Activated T-helper 2 cell treated with anti-CD3 and anti-CD28 coated beads, Interferon-gamma antibody, Interleukin-2, Interleukin-4, amounts not matched to agents 10 μg/mL and 5 μg/mL and 100 μg/mL, durations not matched to agents 14 hours and 24 hours and 36 hours (primary cell): ENCODE results near the gene RIN1. TPM values are rescaled to one million over a fixed set of nuclear protein-coding genes. Genes with fewer than 3 reads are reported as not detected.
A peak's percentile ranks its signal among the peaks of the same experiment; 100 is the strongest.

Experiments used
- DNase-seq: peaks from one replicate; pipeline ENCODE4 v3.0.0; 2021; ENCODE audit warnings: low spot score
- H3K27ac Mint-ChIP-seq: one replicate; pipeline ENCODE4 v1.8.0; 2021; ENCODE audit warnings: mixed read lengths
- H3K27me3 Mint-ChIP-seq: one replicate; pipeline ENCODE4 v1.8.0; 2021; ENCODE audit warnings: low read depth, mixed read lengths
- H3K36me3 Mint-ChIP-seq: one replicate; pipeline ENCODE4 v1.8.0; 2021; ENCODE audit warnings: low read depth, mixed read lengths
- H3K4me1 Mint-ChIP-seq: one replicate; pipeline ENCODE4 v1.8.0; 2021; ENCODE audit warnings: low read depth, mixed read lengths
- H3K4me3 Mint-ChIP-seq: one replicate; pipeline ENCODE4 v1.8.0; 2021; ENCODE audit warnings: low read depth, mild to moderate bottlenecking, moderate library complexity, mixed read lengths
- H3K9me3 Mint-ChIP-seq: one replicate; pipeline ENCODE4 v1.8.0; 2021; ENCODE audit warnings: mixed read lengths
- intact Hi-C: fragments of 100-400 bp; cut with micrococcal nuclease; formaldehyde crosslinking; loops from one replicate; pipeline ENCODE4 v1.15.1; 2023
- total RNA-seq: library from RNA; stranded (reverse); gene quantifications from 2 replicates; pipeline ENCODE4 v1.2.3, GENCODE V29; 2022

RIN1 gene
- total RNA-seq, 1 donor from 2014 or later: 1.5 TPM

GRCh38 chr11:66335531-66336233 lies 552 bp downstream of the RIN1 start:
- Mint-ChIP-seq H3K4me1 (peaks cover 16% of the 10 kb centered on the region), H3K27ac (no peak overlapping the region), H3K36me3 (peaks cover 23% of the 10 kb centered on the region), H3K4me3 (no peak overlapping the region), H3K27me3 (peaks cover 1% of the 10 kb centered on the region), H3K9me3 (no peaks in the 10 kb centered on the region)
- no peak for DNase-seq
- intact Hi-C loops: no loop called here

DNA sequence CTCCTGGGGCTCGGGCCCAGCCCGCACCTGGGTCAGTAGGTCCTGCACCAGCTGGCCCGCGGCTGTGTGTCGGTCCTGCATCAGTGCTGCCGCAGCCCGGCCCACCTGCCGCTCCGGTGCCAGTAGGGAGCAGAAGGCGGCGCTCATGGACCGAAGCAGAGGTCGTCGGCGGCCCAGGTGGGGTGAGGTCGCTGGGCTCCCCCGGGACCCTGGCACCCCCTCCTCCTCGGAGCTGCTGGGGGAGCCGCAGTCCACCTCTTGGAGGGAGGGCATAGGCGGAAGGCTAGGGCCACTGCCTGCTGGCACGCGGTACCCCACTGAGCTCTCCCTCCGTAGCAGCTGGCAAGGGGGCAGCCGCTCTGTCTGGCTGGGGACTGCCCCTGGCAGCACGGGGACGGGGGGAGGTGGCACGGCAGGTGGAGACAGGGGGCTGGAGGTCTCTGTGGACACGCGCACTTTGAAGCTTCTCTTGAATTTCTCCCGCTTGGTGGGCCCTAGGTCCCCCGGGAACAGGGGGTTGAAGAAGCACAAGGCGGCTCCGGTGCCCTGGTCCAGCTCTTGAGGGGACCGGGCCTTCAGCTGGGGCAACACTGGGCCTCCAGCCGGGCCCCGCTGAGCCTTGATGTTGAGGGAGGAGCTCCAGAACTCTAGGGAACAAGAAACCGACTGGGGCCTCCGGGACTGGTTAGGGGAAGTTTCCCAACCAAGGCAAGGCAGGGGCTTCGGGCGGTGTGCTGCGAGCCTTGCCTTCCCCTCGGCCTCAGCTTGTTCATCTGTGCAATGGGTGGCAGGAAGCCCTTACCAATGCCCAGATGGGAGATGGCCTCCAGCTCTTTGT lies 1.4 kb downstream of the RIN1 start:
- intact Hi-C loops: no loop called here

DNA sequence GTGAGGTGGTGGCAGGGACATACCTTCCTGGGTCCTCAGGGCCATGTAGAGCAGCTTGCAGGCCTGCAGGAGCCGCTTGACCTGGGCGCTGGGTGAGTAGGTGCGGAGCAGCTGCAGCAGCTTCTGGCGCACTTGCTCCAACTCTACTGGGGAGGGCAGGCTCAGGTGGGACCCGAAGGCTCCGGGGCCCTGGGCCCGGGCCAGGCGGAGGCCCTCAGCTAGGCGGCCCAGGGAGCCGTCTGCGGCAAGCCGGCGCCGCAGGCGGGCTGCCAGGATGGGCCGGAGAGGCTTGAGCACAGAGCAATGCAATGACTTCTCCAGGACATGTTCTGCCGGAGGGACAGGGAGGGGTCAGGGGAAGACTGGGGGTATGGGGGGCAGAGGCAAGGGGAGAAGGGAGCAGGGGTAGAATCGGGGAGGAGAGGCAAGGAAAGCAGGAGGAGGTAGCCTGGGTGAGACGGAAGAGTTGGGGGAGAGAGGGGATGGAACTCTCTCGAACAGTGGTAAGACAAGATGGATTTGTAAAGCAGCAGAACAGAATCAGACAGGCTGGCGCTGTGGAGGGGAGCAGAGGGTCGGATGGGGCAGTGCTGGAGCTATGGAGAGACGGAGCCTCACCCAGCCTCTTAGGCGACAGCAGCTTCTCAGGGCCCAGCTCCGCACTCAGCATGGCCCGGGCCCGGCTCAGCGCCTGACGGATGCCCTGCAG lies 2.2 kb downstream of the RIN1 start:
- Mint-ChIP-seq H3K27ac (no peak overlapping the region), H3K27me3 (peaks cover 1% of the 10 kb centered on the region), H3K4me1 (peaks cover 16% of the 10 kb centered on the region), H3K4me3 (no peak overlapping the region), H3K9me3 (no peaks in the 10 kb centered on the region), H3K36me3 (peaks cover 20% of the 10 kb centered on the region)
- no peak for DNase-seq
- intact Hi-C loops: no loop called here

More for the DNA sequence above, 1.4 kb downstream of the RIN1 start:
- peak overlapping the region; percentile 21 for H3K4me3 Mint-ChIP-seq
- H3K36me3 Mint-ChIP-seq: peaks cover 23% of the 10 kb centered on the region
- no peak overlapping the region for H3K27ac Mint-ChIP-seq
- no peaks in the 10 kb centered on the region for H3K9me3 Mint-ChIP-seq
- H3K27me3 Mint-ChIP-seq: peaks cover 1% of the 10 kb centered on the region
- H3K4me1 Mint-ChIP-seq: peaks cover 16% of the 10 kb centered on the region
- no peak for DNase-seq

DNA sequence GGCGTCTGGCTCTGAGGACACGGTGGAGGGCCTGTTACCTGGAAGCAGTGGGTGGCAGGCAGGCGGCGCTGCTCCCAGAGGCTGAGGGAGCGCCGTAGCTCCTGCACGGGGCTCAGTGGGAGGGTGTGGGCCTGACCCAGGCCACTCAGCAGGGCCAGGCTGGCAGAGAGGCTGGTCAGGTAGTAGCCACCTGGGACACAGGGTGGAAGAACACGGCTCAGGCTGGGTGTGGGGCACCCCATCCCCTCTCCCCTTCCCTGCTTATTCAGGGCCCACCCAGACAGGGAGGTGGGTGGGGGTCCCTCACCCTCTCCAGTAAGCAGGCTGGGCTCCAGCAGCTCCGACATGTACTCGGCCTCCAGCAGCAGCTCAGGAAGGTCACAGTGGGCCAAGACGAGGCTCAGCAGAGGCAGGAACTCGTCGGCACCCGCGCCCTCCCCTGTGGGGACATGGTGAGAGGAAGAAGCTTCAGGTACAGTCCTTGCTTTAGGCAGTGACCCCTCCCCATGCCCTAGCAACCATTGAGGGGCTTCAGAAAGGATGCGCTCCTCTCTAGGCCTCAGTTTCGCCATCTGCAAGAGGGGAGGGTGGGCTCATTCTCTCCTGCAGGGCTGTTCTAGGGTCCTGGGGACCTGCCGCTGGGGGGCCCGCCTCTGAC lies 2.9 kb downstream of the RIN1 start:
- no peak overlapping the region for H3K27ac Mint-ChIP-seq
- peaks cover 1% of the 10 kb centered on the region for H3K27me3 Mint-ChIP-seq
- no peaks in the 10 kb centered on the region for H3K9me3 Mint-ChIP-seq
- no peak for DNase-seq
- H3K36me3 Mint-ChIP-seq: peaks cover 15% of the 10 kb centered on the region
- peaks cover 21% of the 10 kb centered on the region for H3K4me1 Mint-ChIP-seq
- no peak overlapping the region for H3K4me3 Mint-ChIP-seq
- intact Hi-C loops: no loop called here

DNA sequence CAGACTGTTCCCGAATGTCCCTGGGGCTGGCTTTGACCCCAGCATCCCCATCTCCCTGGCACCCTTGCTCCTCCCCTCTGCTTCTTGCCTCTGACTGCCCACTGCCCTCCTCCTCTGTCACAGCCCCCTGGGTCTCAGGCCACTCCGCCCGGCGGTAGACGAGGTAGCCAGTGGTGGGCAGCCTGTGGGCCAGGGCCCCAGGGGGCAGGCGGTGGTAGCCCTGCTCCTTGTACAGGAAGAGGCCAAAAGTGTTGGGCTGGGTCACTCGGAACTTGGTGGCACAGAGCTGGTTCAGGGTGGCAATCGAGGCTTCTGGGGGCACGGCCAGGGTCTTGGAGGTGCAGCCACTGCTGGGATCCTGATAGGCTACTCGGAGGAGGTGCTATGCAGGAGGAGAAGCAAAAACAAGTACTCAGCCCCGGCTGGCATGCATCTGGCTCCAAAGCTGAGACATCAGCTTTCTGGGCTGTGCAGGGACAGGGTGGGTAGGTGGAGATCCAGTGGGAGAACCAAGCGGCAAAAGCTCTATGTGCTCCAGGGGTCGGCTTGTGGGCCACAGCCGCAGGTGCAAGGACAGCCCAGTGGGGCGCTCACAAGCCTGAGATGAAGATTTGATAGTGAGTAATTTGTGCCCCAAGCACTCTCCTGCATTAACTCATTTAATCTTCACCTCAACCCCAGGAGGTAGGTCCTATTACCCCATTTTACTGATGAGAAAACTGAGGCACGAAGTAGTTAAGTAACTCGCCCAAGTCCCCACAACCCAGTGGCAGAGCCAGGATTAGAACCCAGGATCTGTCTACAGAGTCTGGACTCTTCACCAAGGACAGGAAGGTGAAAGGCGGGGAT lies 3.6 kb downstream of the RIN1 start:
- no peak for DNase-seq
- peaks cover 10% of the 10 kb centered on the region for H3K36me3 Mint-ChIP-seq
- peaks cover 1% of the 10 kb centered on the region for H3K27me3 Mint-ChIP-seq
- intact Hi-C loops: no loop called here
- peaks cover 27% of the 10 kb centered on the region for H3K4me1 Mint-ChIP-seq
- no peak overlapping the region for H3K4me3 Mint-ChIP-seq
- no peaks in the 10 kb centered on the region for H3K9me3 Mint-ChIP-seq
- H3K27ac Mint-ChIP-seq: no peak overlapping the region

DNA sequence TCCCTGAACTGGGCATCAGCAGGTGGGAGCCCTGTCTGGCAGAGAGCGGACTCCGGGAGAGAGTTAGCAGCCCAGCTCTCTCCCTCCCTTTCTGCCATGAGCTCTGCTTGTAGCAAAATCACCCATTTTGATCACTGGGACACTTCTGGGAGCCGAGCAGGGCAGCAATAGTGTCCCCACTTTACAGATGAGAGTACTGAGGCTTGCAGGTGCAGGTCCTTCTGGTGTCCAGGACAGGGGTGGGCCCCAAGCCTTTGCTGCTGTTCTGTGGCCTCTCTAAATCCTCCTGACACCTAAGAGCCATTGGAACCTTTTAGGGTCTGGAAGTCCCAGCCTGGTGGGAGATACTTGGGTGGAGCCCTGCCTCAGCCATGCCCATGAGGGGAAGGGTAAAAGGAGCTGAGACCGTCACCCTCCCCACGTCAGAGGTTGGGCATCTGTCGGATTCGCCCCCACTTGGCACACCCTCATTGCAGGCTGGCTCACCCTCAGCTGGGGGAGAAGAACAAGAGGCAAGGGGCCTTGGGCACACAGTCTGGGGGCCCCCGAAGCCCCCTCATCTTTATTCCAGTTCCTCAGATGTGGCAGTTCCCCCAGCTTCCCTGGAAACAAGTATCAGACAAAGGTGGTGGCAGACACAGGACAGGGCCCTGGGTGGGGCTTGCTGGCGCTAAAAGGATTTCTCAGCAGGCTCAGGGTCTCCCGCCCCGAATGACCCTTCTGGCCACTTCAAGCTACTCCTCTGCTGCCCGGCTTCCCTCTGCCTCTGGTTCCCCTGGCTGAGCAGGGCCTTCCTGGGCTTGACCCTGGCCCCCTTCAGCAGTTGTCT lies 4.5 kb downstream of the RIN1 start:
- Mint-ChIP-seq H3K9me3 (no peaks in the 10 kb centered on the region), H3K27me3 (peaks cover 1% of the 10 kb centered on the region), H3K36me3 (peaks cover 2% of the 10 kb centered on the region), H3K27ac (no peak overlapping the region), H3K4me1 (peaks cover 25% of the 10 kb centered on the region), H3K4me3 (no peak overlapping the region)
- no peak for DNase-seq
- intact Hi-C loops: no loop called here

DNA sequence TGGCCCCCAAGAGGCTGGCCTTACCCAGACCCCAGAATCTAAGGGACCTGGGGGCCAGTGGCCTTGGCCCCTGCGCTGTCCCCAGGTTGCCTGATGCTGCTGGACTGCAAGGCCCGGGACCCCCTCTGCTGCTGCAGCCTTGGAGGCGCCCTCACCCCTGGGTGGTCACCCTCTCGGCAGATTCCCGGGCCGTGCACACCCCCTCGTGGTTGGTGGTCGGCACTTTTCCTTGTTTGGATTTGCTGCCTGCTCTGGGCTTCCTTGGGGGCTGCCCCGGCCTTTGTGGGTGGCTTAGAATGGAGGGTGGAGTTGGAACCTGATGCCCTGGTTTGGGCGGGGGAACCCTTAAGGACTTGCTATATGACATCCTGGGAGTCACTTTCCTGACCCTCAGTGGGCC lies 5.3 kb downstream of the RIN1 start:
- no peaks in the 10 kb centered on the region for H3K27me3 Mint-ChIP-seq
- intact Hi-C loops: no loop called here
- H3K4me1 Mint-ChIP-seq: peaks cover 20% of the 10 kb centered on the region
- no peaks in the 10 kb centered on the region for H3K9me3 Mint-ChIP-seq
- H3K4me3 Mint-ChIP-seq: no peak overlapping the region
- no peak for DNase-seq
- H3K27ac Mint-ChIP-seq: no peak overlapping the region
- no peaks in the 10 kb centered on the region for H3K36me3 Mint-ChIP-seq

DNA sequence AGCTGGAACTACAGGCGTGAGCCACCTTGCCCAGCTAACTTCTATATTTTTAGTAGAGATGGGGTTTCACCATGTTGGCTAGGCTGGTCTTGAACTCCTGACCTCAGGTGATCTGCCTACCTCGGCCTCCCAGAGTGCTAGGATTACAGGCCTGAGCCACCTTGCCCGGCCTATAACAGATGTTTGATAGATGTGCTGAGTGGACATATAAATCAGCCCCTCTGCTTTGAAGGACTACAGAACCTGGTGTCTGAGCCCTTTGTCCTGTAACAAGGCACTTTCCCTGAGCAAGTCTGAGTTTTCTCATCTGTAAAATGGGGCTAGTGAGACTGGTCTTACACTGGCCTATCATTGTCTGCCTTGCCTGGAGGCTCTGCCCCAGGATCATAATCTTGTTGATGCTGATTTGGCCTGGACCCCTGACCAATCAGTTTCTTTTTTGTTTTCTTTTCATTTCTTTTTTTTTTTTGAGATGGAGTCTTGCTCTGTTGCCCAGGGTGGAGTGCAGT lies 7.0 kb downstream of the RIN1 start:
- DNase-seq: no peak
- Mint-ChIP-seq H3K27ac (peak overlapping the region; percentile 73), H3K4me1 (peaks cover 23% of the 10 kb centered on the region), H3K36me3 (no peaks in the 10 kb centered on the region), H3K4me3 (no peak overlapping the region), H3K9me3 (no peaks in the 10 kb centered on the region), H3K27me3 (no peaks in the 10 kb centered on the region)
- intact Hi-C loops: loop anchor here (2.0 kb wide), 1 partner anchor 106 kb away; no protein-coding TSS in a partner anchor

DNA sequence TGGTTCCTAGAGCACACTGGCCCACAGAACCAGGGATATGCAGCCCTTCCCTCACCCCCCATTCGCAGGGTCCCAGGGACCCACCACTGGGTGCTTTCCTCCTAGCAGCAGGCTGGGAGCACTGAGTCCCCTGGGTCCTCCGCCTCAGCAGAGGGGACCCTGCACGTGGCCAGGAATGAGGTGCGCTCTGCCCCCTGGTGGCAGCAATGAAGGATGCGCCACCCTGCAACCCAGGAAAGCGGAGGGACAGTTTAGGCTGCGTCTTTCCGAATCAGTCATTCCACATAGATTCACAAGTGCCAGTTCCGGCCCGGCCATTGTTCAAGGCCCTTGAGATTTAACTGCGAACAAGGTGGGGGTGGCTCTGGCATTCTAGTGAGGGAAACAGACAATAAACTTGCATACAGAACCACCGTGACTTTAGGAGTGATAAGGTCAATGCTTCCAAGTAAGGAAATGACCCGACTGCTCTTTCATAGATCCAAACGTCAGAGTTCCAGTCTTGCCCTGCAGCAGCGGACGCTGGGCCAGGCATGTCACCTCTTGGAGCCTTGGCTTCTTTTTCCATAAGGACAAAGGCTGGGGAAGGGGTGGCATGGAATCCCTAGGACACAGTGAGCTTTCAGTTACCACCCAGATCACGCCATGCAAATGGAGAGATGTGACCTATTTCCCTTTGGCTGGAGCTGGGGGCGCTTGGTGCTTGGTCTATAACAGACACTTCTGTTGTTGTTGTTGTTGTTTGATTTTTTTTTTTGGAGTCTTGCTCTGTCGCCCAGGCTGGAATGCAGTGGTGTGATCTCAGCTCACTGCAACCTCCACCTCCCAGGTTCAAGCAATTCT lies 7.7 kb downstream of the RIN1 start:
- Mint-ChIP-seq H3K27me3 (no peaks in the 10 kb centered on the region), H3K36me3 (no peaks in the 10 kb centered on the region), H3K27ac (peak overlapping the region; percentile 73), H3K9me3 (no peaks in the 10 kb centered on the region), H3K4me3 (no peak overlapping the region), H3K4me1 (peaks cover 23% of the 10 kb centered on the region)
- intact Hi-C loops: loop anchor here (1.0 to 2.0 kb wide), 2 partner anchors 16 to 106 kb away; no protein-coding TSS in a partner anchor
- peak; percentile 70 for DNase-seq

DNA sequence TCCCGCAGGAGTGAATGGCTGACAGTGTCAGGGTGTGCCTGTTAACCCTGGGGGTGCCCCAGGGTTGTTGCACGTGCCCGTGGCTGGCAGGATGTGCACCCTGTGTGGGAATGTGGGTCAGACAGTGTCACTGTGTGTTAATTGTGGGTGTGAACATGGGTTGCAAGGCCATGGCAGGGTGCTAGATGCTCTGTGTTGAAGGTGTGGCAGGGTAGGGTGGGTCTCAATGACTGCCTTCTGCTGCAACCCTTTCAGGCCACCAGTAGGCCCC lies 8.3 kb downstream of the RIN1 start:
- Mint-ChIP-seq H3K27me3 (no peaks in the 10 kb centered on the region), H3K36me3 (no peaks in the 10 kb centered on the region), H3K4me1 (peaks cover 23% of the 10 kb centered on the region), H3K9me3 (no peaks in the 10 kb centered on the region), H3K27ac (peak overlapping the region; percentile 73), H3K4me3 (no peak overlapping the region)
- intact Hi-C loops: loop anchor here (1.0 to 2.0 kb wide), 2 partner anchors 16 to 105 kb away; no protein-coding TSS in a partner anchor
- no peak for DNase-seq
